Neural cell (in vitro differentiated cells): ENCODE results near the gene DCC. TPM values are rescaled to one million over a fixed set of nuclear protein-coding genes. Genes with fewer than 3 reads are reported as not detected.

Source experiments
- H2AFZ ChIP-seq: fragments of 200-600, 300-800 bp; sonication (generic), shearing (Covaris generic); 2 replicates; pipeline ENCODE4 v1.6.0; 2014; ENCODE audit warnings: low read depth, mild to moderate bottlenecking, antibody characterized with exemption, low read length, moderate library complexity
- H3F3A ChIP-seq: fragments of 200-600 bp; shearing (Covaris generic); 2 replicates; pipeline ENCODE4 v1.6.1; 2016; ENCODE audit warnings: mild to moderate bottlenecking, moderate library complexity, mixed read lengths, antibody characterized with exemption, low read length; ENCODE audit not compliant: insufficient read depth, poor library complexity, severe bottlenecking
- H3K27ac ChIP-seq: fragments of 200-600, 300-800 bp; sonication (generic), shearing (Covaris generic); 2 replicates; pipeline ENCODE4 v1.5.1; 2014; ENCODE audit warnings: mild to moderate bottlenecking, low read length, moderate library complexity
- H3K27me3 ChIP-seq: fragments of 300-800, 200-600 bp; sonication (generic), shearing (Covaris generic); 2 replicates; pipeline ENCODE4 v1.6.0; 2014; ENCODE audit warnings: mild to moderate bottlenecking, low read depth, low read length, moderate library complexity; ENCODE audit not compliant: insufficient read depth
- H3K36me3 ChIP-seq: fragments of 300-800, 200-600 bp; sonication (generic), shearing (Covaris generic); 2 replicates; pipeline ENCODE4 v1.5.1; 2014; ENCODE audit warnings: mild to moderate bottlenecking, antibody characterized with exemption, low read length, moderate library complexity; ENCODE audit not compliant: insufficient read depth
- H3K4me2 ChIP-seq: fragments of 300-800, 200-600 bp; sonication (generic), shearing (Covaris generic); 2 replicates; pipeline ENCODE4 v1.6.0; 2014; ENCODE audit warnings: mild to moderate bottlenecking, low read length
- H3K4me3 ChIP-seq: fragments of 300-800, 200-600 bp; sonication (generic), shearing (Covaris generic); 2 replicates; pipeline ENCODE4 v1.5.1; 2014; ENCODE audit warnings: mild to moderate bottlenecking, low read length, moderate library complexity
- H3K79me2 ChIP-seq: fragments of 200-600 bp; shearing (Covaris generic); replicated peaks from 2 replicates; pipeline ENCODE4 v1.6.0; 2014; ENCODE audit warnings: mild to moderate bottlenecking, low read length, moderate library complexity; ENCODE audit not compliant: insufficient read depth
- H3K9ac ChIP-seq: fragments of 300-800, 200-600 bp; sonication (generic), shearing (Covaris generic); 2 replicates; pipeline ENCODE4 v1.6.1; 2016; ENCODE audit warnings: mild to moderate bottlenecking, low read length, mixed read lengths
- H3K9me2 ChIP-seq: fragments of 200-600 bp; shearing (Covaris generic); 2 replicates; pipeline ENCODE4 v1.6.1; 2016; ENCODE audit warnings: mild to moderate bottlenecking, low read length, mixed read lengths; ENCODE audit not compliant: insufficient read depth
- H3K9me3 ChIP-seq: fragments of 200-600, 300-800 bp; sonication (generic), shearing (Covaris generic); 2 replicates; pipeline ENCODE4 v1.6.1; 2016; ENCODE audit warnings: mild to moderate bottlenecking, mixed run types, low read length, moderate library complexity, mixed read lengths
- H4K20me1 ChIP-seq: fragments of 200-600 bp; shearing (Covaris generic); 2 replicates; pipeline ENCODE4 v1.6.1; 2016; ENCODE audit warnings: mild to moderate bottlenecking, mixed run types; ENCODE audit not compliant: insufficient read depth
- EP300 ChIP-seq: fragments of 450-650 bp; conservative IDR thresholded peaks from 2 replicates; pipeline ENCODE4 v1.6.1; 2014; ENCODE audit warnings: antibody characterized with exemption, mild to moderate bottlenecking, moderate library complexity; ENCODE audit not compliant: poor library complexity, severe bottlenecking
- EZH2 ChIP-seq: fragments of 200-600, 300-800 bp; shearing (Covaris generic), sonication (generic); IDR thresholded peaks from 2 replicates; pipeline ENCODE4 v1.6.1; 2014; ENCODE audit warnings: antibody characterized with exemption, low read length, borderline replicate concordance, mild to moderate bottlenecking; ENCODE audit not compliant: insufficient read depth, poor library complexity, severe bottlenecking
- MXI1 ChIP-seq: fragments of 450-650 bp; conservative IDR thresholded peaks from 2 replicates; pipeline ENCODE4 v1.6.1; 2014; ENCODE audit warnings: antibody characterized with exemption, mild to moderate bottlenecking; ENCODE audit not compliant: poor library complexity, severe bottlenecking
- POLR2AphosphoS5 ChIP-seq: IDR thresholded peaks from 2 replicates; pipeline ENCODE4 v1.6.1; 2012
- RAD21 ChIP-seq: fragments of 450-650 bp; conservative IDR thresholded peaks from 2 replicates; pipeline ENCODE4 v1.6.1; 2014; ENCODE audit warnings: antibody characterized with exemption, mild to moderate bottlenecking, moderate library complexity
- SMC3 ChIP-seq: fragments of 450-650 bp; conservative IDR thresholded peaks from 2 replicates; pipeline ENCODE4 v1.6.1; 2014; ENCODE audit warnings: antibody characterized with exemption, mild to moderate bottlenecking, moderate library complexity; ENCODE audit not compliant: poor library complexity
- TAF1 ChIP-seq: IDR thresholded peaks from 2 replicates; pipeline ENCODE4 v1.6.1; 2012; ENCODE audit warnings: low read depth
- polyA plus RNA-seq: library from polyadenylated mRNA; depleted of rRNA; stranded (reverse); fragments of >200 nt; gene quantifications from 2 replicates; pipeline ENCODE4 v1.2.3, GENCODE V29; 2014
- TF ChIP-seq, protein P1 (sequence below): IDR thresholded peaks from 2 replicates; pipeline ENCODE4 v1.6.1; 2012; ENCODE audit warnings: borderline replicate concordance
- TF ChIP-seq, protein P2 (sequence below): fragments of 450-650 bp; IDR thresholded peaks from 2 replicates; pipeline ENCODE4 v1.5.1; 2014; ENCODE audit warnings: antibody characterized with exemption, mild to moderate bottlenecking, moderate library complexity; ENCODE audit not compliant: poor library complexity, severe bottlenecking

DCC gene
- polyA plus RNA-seq, 1 donor from 2014 or later = 40.7 TPM

DNA sequence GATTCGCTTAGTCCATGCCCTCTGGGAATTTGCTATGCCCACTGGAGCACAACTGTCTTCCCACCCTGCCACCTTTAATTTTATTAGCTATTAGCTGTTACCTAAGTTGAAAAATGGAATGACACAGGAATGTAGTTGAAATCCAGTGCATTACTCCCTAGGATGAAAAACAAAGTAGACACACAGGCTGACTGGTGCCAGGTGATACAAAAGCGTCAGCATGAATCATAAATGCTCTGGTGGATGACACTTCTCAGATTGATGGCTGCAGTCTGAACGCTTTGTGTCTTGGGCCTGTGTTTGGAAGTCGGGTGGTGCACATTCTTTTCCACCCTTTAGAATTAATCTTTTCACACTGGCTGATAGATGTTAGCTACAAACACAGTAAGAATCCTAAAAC, 802.0 kb downstream of the DCC start:
- H3F3A ChIP-seq = no peaks in the 10 kb centered on the region
- H3K9me3 ChIP-seq = peaks cover 3% of the 10 kb centered on the region
- H4K20me1 ChIP-seq = no peaks in the 10 kb centered on the region
- no peaks in the 10 kb centered on the region for H3K27me3 ChIP-seq
- H3K4me2 ChIP-seq = no peak overlapping the region
- TF ChIP-seq RAD21 = no peak
- TF ChIP-seq POLR2AphosphoS5 = no peak
- no peak for TF ChIP-seq EZH2
- TF ChIP-seq EP300 = peak; percentile 16
- TF ChIP-seq SMC3 = no peak
- no peak for TF ChIP-seq MXI1
- H2AFZ ChIP-seq = no peak overlapping the region
- no peaks in the 10 kb centered on the region for H3K79me2 ChIP-seq
- H3K4me3 ChIP-seq = no peak overlapping the region
- H3K9me2 ChIP-seq = no peaks in the 10 kb centered on the region
- H3K36me3 ChIP-seq = no peaks in the 10 kb centered on the region
- no peak overlapping the region for H3K9ac ChIP-seq
- no peak overlapping the region for H3K27ac ChIP-seq

DNA sequence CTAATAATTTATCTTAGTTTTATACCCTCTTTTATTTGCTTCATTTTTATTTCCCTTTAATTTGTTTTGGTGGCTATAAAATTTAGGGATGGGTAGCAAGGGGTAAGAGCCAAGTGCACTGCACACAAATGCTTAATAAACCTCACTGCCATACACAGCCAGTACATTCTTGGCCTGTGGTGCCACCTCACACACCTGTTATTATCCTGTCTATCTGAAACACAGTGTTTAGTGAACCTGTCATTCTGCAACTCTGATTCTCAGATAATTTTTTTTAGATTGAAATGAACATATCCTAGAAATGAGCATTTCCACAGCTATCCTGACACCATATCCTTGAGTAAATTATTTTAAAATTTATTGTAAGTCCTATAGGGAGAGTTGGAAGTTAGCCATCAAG, 807.5 kb downstream of the DCC start:
- Histone ChIP-seq H2AFZ (no peak overlapping the region), H3K4me3 (no peak overlapping the region), H3K9ac (no peak overlapping the region), H3F3A (no peaks in the 10 kb centered on the region), H4K20me1 (no peaks in the 10 kb centered on the region), H3K4me2 (peak overlapping the region; percentile 8), H3K9me2 (no peaks in the 10 kb centered on the region), H3K36me3 (no peaks in the 10 kb centered on the region), H3K9me3 (no peaks in the 10 kb centered on the region), H3K27ac (peak overlapping the region; percentile 54), H3K27me3 (no peaks in the 10 kb centered on the region), H3K79me2 (peaks cover 8% of the 10 kb centered on the region)
- TF ChIP-seq EP300 (peak; percentile 71), POLR2AphosphoS5 (peak; percentile 87), MXI1 (no peak)
- TF ChIP-seq, protein P1, sequence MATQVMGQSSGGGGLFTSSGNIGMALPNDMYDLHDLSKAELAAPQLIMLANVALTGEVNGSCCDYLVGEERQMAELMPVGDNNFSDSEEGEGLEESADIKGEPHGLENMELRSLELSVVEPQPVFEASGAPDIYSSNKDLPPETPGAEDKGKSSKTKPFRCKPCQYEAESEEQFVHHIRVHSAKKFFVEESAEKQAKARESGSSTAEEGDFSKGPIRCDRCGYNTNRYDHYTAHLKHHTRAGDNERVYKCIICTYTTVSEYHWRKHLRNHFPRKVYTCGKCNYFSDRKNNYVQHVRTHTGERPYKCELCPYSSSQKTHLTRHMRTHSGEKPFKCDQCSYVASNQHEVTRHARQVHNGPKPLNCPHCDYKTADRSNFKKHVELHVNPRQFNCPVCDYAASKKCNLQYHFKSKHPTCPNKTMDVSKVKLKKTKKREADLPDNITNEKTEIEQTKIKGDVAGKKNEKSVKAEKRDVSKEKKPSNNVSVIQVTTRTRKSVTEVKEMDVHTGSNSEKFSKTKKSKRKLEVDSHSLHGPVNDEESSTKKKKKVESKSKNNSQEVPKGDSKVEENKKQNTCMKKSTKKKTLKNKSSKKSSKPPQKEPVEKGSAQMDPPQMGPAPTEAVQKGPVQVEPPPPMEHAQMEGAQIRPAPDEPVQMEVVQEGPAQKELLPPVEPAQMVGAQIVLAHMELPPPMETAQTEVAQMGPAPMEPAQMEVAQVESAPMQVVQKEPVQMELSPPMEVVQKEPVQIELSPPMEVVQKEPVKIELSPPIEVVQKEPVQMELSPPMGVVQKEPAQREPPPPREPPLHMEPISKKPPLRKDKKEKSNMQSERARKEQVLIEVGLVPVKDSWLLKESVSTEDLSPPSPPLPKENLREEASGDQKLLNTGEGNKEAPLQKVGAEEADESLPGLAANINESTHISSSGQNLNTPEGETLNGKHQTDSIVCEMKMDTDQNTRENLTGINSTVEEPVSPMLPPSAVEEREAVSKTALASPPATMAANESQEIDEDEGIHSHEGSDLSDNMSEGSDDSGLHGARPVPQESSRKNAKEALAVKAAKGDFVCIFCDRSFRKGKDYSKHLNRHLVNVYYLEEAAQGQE = no peak

DNA sequence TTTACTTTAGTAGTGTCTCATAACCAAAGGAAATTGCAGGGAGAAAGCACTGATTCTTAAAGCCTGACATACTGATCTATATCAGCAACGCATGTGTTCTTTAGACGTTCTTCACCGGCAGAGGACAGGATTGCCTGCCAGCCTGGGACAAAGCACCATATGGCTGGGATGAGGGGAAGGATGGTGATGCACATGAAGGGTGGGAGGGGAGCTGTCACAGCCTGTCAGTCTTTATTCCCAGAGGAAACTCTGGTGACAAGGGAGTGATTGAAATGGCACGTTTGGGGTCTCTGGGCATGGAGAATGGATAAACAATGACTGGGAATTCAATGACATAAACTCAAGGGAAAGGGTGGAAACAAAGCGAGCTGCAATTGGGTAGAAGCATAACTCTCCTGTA, 808.1 kb downstream of the DCC start:
- Histone ChIP-seq H3K9ac (no peak overlapping the region), H3K4me2 (peak overlapping the region; percentile 13), H3K79me2 (peaks cover 8% of the 10 kb centered on the region), H3F3A (no peaks in the 10 kb centered on the region), H3K9me2 (no peaks in the 10 kb centered on the region), H3K36me3 (no peaks in the 10 kb centered on the region), H3K27ac (peak overlapping the region; percentile 54), H4K20me1 (no peaks in the 10 kb centered on the region), H3K27me3 (no peaks in the 10 kb centered on the region), H3K9me3 (no peaks in the 10 kb centered on the region), H3K4me3 (peak overlapping the region; percentile 39), H2AFZ (no peak overlapping the region)
- TF ChIP-seq MXI1 (no peak), TAF1 (no peak), SMC3 (peak; percentile 49), EP300 (peak; percentile 95), POLR2AphosphoS5 (peak; percentile 82), RAD21 (peak; percentile 56), EZH2 (no peak)
- TF ChIP-seq, protein P1 = no peak
- TF ChIP-seq, protein P2, sequence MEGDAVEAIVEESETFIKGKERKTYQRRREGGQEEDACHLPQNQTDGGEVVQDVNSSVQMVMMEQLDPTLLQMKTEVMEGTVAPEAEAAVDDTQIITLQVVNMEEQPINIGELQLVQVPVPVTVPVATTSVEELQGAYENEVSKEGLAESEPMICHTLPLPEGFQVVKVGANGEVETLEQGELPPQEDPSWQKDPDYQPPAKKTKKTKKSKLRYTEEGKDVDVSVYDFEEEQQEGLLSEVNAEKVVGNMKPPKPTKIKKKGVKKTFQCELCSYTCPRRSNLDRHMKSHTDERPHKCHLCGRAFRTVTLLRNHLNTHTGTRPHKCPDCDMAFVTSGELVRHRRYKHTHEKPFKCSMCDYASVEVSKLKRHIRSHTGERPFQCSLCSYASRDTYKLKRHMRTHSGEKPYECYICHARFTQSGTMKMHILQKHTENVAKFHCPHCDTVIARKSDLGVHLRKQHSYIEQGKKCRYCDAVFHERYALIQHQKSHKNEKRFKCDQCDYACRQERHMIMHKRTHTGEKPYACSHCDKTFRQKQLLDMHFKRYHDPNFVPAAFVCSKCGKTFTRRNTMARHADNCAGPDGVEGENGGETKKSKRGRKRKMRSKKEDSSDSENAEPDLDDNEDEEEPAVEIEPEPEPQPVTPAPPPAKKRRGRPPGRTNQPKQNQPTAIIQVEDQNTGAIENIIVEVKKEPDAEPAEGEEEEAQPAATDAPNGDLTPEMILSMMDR = peak; percentile 42
